PC-9 (cell line): ENCODE data around the gene FEV.

Source experiments
- CTCF ChIP-seq: fragments of 200-600 bp; sonication (generic); conservative IDR thresholded peaks from 2 replicates; pipeline ENCODE4 v1.6.1; 2017; ENCODE audit warnings: mixed run types, antibody characterized with exemption, mild to moderate bottlenecking, moderate library complexity
- EZH2 ChIP-seq: fragments of 200-600 bp; sonication (generic); IDR thresholded peaks from 2 replicates; pipeline ENCODE4 v1.8.0; 2017; ENCODE audit warnings: antibody characterized with exemption, low read depth

- no peak for TF ChIP-seq CTCF
- TF ChIP-seq EZH2, result no peak
Observed at GRCh38 chr2:219027511-219028055, 42.6 kb upstream of the FEV start.
